GF-D8 (cell line): ENCODE measurements around the gene JPH4.
"Not testable (repeated sequence)": the region's sequence is repeated elsewhere in the genome, so short reads cannot be mapped to it uniquely, and the experiment has no call there.

Experiments used
- DNase-seq: peaks from one replicate; lab custom pipeline; 2025; lab: John Stamatoyannopoulos, UW

Gene JPH4

DNA sequence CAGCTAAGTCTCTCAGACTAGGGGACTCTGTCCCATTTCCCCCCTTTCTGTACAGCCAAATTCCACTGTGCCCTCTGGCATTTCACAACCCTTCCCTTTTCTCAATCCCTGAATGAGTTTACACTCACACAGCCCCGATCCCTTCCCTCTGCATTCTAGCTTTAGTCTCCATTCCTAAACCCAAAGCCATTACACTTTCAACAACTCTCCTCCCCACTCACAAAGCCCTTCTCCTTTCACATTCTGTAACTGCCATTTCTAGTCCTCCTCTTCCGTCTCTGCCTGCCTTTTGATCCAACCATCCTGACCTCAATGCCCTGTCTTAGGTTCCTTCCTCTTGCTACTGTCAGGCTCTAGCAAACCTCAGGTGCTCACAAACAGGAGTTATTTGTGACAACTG lies 30.7 kb downstream of the JPH4 start:
- DNase-seq: no peak

- no peak for DNase-seq
Observed at GRCh38 chr14:23546450-23547035, 32.0 kb downstream of the JPH4 start.

GRCh38 chr14:23545740-23546365 lies 32.7 kb downstream of the JPH4 start:
- no peak for DNase-seq

- DNase-seq: peak; percentile 34
Observed at GRCh38 chr14:23544511-23545447, 33.8 kb downstream of the JPH4 start.

DNA sequence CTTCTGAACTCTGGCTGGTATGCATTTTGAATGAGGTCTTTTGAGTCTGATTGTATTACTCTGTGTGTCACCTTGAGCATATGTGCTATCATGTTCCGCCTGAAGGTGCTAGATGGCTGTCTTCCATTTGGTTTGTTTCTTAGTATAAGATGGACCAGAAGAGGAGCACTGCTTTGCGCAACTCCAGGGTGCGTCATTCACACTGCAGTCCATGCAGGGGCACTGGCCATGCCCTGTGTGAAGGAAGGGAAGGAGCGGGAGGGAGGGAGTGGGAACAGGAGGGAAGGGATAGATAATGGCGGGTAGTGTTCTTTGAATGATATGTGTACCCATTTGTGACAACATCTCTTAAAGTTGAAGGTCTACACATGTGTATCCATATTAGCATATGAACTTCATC lies 35.2 kb downstream of the JPH4 start:
- DNase-seq: no peak

GRCh38 chr14:23542261-23542660 lies 36.3 kb downstream of the JPH4 start:
- DNase-seq: no peak

- no peak for DNase-seq
Observed at GRCh38 chr14:23540141-23540469, 38.5 kb downstream of the JPH4 start.

DNA sequence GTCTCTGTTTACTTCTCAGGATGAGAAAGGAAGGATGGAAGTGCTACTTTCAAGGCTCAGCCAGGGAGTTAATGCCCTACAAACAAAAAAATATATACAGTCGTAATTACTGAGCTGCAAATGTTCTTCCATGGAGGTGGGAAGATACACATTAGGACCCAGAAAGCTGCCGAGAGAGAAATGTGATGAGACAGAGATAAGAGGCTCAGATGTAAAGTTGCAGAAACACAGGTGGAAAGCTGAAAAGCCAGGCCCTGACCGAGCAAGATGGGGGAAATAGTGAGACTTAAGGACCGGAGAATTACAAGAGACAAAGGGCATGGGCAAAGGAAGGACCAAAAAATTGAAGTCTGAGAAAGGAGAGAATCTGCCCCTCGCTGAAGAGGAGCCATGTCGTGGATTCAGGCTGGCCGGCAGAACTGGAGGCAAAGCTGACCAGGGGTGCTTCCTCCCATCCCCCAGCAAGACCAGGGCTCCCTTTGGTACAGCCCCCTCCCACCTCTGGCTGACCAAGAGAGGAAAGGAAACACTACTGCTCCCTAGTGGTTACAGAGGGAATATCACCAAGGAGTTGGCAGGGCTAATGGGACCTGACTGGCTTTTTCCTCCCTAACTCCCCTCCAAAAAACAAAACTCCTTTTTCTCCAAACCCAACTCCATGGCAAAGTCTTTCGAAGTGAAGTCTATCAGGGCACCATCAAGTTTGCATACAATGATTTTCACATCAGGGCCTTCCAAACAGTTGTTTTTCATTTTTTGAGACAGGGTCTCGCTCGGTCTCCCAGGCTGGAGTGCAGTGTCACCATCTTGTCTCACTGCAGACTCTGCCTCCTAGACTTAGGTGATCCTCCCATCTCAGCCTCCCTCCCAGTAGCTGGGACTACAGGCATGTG lies 39.1 kb downstream of the JPH4 start:
- DNase-seq: no peak

DNA sequence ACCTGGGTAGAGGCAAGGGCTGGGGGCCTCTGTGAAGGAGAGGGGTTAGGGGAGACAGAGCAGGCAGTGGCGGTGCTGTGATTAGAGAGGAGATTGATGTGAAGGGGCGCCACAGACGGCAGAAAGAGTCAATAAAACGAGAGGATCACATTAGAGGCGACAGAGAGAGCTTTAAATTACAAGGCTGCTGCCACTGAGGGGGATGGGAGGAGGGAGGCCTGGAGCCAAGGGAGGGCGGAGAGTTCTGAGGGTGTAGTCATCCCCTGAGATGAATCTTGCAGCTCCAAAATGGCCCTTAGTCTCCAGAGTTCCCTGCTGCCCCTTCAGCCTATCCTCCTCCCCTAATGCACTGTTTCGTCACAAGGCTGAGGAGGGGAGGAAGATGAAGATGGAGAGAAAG lies 39.8 kb downstream of the JPH4 start:
- DNase-seq: no peak

GRCh38 chr14:23538050-23538718 lies 40.4 kb downstream of the JPH4 start:
- no peak for DNase-seq

DNA sequence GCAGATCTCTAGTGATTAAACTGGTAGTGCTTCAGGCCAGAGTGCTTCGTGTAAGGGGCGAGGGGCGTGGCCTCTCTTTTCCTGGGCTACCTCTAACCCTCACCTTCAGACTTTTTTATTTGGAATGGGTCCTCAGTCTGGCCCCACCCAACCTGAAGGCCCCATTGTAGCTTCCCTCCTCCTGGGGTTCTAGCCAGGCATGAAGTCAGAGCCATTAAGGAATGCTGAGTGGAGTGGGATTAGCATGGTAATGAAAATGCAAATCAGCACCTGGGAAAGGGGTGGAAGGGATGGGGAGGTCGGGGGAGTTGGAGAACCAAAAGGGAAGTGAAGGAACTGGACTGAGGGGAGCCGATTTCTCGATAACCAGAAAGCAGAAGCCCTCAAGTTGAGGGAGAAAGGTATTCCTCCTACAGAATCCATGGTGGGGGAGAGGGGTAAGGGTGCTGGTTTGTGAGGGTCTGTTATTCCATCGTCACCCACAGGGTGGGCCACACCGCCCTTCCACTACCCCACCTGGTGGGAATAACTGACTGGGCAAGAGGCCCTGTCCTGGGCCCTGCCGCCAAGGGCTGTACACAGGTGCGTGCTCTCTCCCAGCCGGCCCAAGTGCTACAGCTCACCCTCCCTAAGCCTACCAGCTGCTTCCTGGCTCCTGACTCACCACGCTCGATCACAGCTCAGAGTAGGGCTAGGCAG lies 41.1 kb downstream of the JPH4 start:
- DNase-seq: no peak

DNA sequence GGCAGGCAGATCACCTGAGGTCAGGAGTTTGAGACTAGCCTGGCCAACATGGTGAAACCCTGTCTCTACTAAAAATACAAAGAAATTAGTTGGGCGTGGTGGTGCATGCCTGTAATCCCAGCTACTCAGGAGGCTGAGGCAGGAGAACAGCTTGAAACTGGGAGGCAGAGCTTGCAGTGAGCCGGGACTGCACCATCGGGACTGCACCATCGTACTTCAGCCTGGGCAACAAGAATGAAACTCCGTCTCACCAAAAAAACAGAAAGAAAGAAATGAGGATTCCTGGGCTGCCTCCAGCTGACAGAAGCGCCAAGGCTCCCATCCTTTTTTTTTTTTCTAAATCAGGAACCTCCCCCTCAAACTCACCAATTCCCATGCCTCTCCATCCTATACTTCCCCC lies 41.7 kb downstream of the JPH4 start:
- not testable (repeated sequence) for DNase-seq

DNA sequence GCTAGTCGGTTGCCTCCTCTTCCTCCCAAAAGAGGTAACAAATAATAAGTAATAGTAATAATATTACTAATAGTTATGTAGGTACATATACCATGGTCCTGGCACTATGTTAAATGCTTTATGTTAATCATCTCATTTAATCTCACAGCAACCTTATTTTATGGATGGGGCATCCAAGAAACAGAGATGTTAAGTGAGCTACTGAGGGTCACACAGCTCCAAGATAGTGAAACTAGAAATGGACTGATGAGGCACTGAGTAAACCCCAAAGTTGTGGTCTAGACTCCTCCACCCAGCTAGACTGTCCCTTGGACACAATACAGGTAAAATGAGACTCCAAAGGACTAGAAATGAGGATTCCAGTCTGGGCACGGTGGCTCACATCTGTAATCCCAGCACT lies 42.1 kb downstream of the JPH4 start:
- no peak for DNase-seq

DNA sequence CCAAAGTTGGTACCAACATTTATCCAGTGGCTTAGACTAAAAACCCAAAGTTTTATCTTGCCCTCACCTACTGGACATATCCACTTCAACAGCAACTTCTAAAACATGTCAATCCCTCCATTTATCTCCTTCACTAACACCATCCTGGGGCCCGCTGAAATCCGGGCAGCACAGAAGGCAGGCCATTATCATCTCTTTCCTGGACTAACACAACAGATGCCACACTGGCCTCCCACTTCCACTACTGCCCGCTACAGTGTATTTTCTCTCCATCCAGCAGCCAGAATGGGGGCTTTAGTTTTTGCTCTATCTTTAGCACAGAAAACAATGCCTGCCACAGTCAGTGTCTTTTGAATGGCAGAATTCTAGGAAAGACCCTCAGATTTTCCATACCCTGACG lies 42.6 kb downstream of the JPH4 start:
- DNase-seq: no peak

DNA sequence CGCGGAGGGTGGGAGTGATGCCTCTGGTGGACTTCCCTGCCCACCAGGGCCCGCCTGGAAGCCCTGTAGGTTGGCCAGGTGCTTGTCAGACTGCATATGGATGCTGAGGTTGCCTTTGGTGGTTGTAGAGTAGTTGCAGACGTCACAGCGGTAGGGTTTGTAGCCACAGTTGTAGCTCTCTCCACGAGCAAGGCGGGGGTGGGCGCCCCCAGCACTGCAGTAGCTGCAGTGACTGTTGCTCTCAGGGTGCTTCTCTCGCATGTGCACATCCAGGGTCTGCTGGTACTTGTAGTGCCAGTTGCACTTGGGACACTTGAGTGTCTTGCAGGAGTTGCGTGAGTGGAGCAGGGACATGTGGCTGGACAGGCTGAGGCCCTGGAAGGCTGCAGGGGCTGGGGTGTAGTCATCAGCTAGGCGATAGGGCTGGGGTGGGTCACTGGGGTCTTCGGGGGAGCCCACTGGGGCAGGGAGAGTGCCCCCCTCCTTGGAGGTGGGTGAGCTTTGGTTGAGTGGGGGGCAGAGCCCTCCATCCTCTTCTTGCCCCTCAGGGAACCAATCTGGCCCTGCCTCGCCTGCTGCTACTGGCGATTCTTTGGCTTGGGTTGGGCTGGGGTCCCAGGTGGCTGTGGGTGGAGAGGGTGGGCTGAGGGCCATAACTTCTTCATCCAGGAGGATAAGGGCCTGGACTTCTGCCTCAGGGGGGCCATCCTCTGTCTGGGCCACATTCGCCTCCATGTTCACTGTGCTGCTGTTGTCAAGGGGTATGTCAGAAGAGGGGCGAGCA lies 44.7 kb downstream of the JPH4 start:
- DNase-seq: no peak

- no peak for DNase-seq
Observed at GRCh38 chr14:23532658-23533057, 45.9 kb downstream of the JPH4 start.

DNA sequence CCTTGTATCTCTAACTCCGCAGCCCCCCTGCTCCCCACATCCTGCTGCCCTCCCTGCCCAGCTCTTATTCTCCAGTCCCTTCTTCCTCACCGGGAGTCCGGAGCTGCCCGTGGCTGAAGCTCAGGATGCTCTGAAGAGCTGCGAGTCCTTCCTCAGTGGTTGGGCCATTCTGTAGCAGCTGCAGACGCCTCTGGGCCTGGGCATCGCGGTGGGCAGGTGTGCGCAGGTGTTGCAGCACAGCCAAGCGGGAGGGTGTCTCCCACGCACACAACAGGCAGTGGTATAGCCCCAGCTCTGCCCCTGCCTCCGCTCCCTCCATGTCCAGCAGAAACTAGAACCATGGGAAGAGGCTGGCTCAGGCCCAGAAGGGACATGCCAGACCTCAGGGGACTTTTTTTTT lies 47.2 kb downstream of the JPH4 start:
- DNase-seq: no peak

DNA sequence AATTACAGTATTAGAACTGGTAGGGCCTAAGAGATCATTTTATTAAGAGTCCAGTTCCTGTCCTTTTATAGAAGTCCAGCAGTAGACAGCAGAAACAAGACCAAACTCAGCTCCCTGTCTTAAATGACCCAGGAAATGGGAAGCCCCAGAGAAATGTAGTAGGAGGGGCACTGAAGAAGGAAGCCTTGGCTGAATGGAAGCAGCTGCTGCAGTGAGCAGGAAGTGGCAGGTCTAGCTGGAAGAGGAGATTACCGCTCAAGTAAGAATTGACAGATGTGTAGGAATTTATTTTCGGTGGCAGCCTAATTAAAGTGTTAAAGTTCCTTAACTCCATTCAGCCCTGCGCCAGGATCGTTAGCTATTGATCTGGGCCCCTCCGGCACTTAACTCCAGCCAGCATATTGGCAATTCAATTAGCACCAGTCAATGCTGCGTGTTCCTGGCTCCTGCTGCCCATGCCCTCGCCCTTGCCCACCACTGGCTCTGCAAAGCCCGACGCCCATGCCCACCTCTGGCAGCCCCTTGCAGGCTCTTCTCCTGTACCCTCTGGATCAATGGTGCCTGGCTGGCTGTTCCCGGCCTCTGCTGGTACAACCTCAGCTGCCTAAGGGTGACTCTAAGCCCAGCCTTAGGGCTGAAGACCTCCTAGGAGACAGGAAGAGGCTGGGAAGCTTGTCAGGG lies 48.1 kb downstream of the JPH4 start:
- peak; percentile 29 for DNase-seq

- no peak for DNase-seq
Observed at GRCh38 chr14:23529016-23529415, 49.6 kb downstream of the JPH4 start.

DNA sequence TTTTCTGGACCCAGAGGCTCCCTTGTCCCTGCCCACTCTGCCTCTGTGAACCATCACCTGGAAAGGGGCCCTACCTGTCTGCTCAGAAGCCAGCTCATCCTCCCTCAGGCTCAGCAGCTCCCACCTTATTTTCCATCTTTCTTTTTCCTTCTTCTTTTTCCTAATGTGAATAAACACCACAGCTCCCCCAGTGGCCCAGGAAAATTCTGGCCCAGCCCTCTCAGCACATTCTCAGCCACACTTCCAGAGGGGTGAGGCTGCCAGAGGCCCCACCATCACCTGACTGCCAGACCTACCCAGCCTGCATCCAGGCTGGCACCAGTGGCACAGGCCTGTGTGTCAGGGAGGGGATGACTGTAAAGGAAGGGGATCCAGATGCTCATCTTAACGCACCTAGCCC lies 50.0 kb downstream of the JPH4 start:
- DNase-seq: no peak
